HEK293T (cell line): ENCODE results near the gene TRAPPC1.

Source experiments
- BHLHE40 ChIP-seq: fragments of 450-650 bp; IDR thresholded peaks from 2 replicates; pipeline ENCODE4 v1.6.1; 2016; ENCODE audit warnings: mild to moderate bottlenecking, moderate library complexity, borderline replicate concordance
- CTBP1 ChIP-seq: fragments of 450-650 bp; IDR thresholded peaks from 2 replicates; pipeline ENCODE4 v1.6.1; 2016; ENCODE audit warnings: borderline replicate concordance
- FOXK2 ChIP-seq: fragments of 450-650 bp; IDR thresholded peaks from 2 replicates; pipeline ENCODE4 v1.6.1; 2016; ENCODE audit warnings: mild to moderate bottlenecking
- FOXM1 ChIP-seq: fragments of 450-650 bp; IDR thresholded peaks from 2 replicates; pipeline ENCODE4 v1.6.1; 2017; ENCODE audit warnings: mild to moderate bottlenecking, borderline replicate concordance
- L3MBTL2 ChIP-seq: fragments of 450-650 bp; conservative IDR thresholded peaks from 2 replicates; pipeline ENCODE4 v1.6.1; 2016; ENCODE audit warnings: mild to moderate bottlenecking
- SP1 ChIP-seq: fragments of 450-650 bp; IDR thresholded peaks from 2 replicates; pipeline ENCODE4 v1.6.1; 2017

DNA sequence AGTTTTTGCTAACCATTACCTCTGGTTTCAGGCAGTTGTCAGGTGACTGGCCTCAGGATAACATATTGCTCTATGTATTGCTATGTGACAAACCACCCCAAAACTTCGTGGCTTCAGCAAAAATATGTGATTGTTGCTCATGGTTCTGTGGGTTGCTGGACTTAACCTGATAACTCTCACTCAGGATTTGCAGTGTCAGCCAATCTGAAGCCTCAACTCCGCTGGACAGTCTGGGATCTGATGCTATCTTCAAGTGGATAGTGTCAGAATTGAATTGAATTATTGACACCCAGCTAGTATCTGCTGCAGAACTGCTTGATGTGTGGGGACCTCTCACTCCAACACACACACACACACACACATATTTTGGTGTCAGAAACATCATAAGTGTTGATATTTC lies 36.0 kb upstream of the TRAPPC1 start:
- TF ChIP-seq CTBP1 (no peak), FOXK2 (no peak), SP1 (no peak), BHLHE40 (no peak), FOXM1 (no peak), L3MBTL2 (no peak)
